CD4-positive, alpha-beta T cell treated with Interleukin-15 for 4 hours (primary cell): ENCODE measurements around the gene SCLT1.

Experiments used
- DNase-seq: peaks from one replicate; pipeline ENCODE4 v3.0.0-alpha.2; 2020; ENCODE audit warnings: low spot score

Gene SCLT1

GRCh38 chr4:128840711-128841318 lies 252.5 kb downstream of the SCLT1 start:
- DNase-seq = no peak

GRCh38 chr4:128837679-128838078 lies 255.7 kb downstream of the SCLT1 start:
- no peak for DNase-seq

- no peak for DNase-seq
These were observed 256.1 kb downstream of the SCLT1 start for GRCh38 chr4:128837198-128837597.

GRCh38 chr4:128835498-128836222 lies 257.7 kb downstream of the SCLT1 start:
- no peak for DNase-seq
